HepG2 (cell line): ENCODE data around the gene CALML6. TPM values are rescaled to one million over a fixed set of nuclear protein-coding genes. Genes with fewer than 3 reads are reported as not detected.

Experiments used
- BCL3 ChIP-seq: sonication (generic); formaldehyde crosslinking; IDR thresholded peaks from 2 replicates; pipeline ENCODE4 v1.5.1; 2020; ENCODE audit warnings: mild to moderate bottlenecking, missing genetic modification reagents, moderate library complexity
- MAFF ChIP-seq: IDR thresholded peaks from 2 replicates; pipeline ENCODE4 v1.6.1; 2011; ENCODE audit warnings: low read depth, low read length, improper control_type of control experiment
- MAFK ChIP-seq, 2 experiments: IDR thresholded peaks in 1 of 2; conservative IDR thresholded peaks in 1 of 2; 2 replicates each; pipeline ENCODE4 v1.6.1; 2011; ENCODE audit warnings: improper control_type of control experiment in 2 of 2, low read length in 2 of 2
- MYC ChIP-seq: sonication (generic); formaldehyde crosslinking; IDR thresholded peaks from 2 replicates; pipeline ENCODE4 v1.9.0; 2021; ENCODE audit warnings: missing genetic modification reagents, borderline replicate concordance
- PHF8 ChIP-seq: sonication (generic); formaldehyde crosslinking; IDR thresholded peaks from 2 replicates; pipeline ENCODE4 v1.5.0; 2020; ENCODE audit warnings: missing genetic modification reagents
- RERE ChIP-seq: IDR thresholded peaks from 2 replicates; pipeline ENCODE4 v1.6.1; 2016; ENCODE audit warnings: low read depth, missing genetic modification reagents, missing compliant biosample characterization
- TAF1 ChIP-seq: sonication (generic); formaldehyde crosslinking; IDR thresholded peaks from 2 replicates; pipeline ENCODE4 v1.4.0; 2020; ENCODE audit warnings: missing genetic modification reagents
- ZNF235 ChIP-seq: sonication (generic); formaldehyde crosslinking; IDR thresholded peaks from 2 replicates; pipeline ENCODE4 v1.8.1; 2023; ENCODE audit warnings: mild to moderate bottlenecking, missing genetic modification reagents, borderline replicate concordance
- polyA plus RNA-seq, 8 experiments: library from polyadenylated mRNA; depleted of rRNA in 3 of 8; stranded (reverse) in 7 of 8; unstranded in 1 of 8; fragments of >200 nt; fragmentation: Illumina TruSeq in 4 of 8; extraction: Trizol in 4 of 8; gene quantifications; 2 replicates each; pipeline versions ENCODE4 v1.2.1 to v1.2.3, GENCODE V29; 2011 to 2016; ENCODE audit warnings: low read depth in 4 of 8, missing spikeins in 1 of 8, mixed read lengths in 1 of 8; ENCODE audit not compliant: insufficient read depth in 1 of 8
- total RNA-seq, 5 experiments: library from RNA; depleted of rRNA; stranded (reverse); fragments of >200 nt; fragmentation: Illumina TruSeq; extraction: Trizol; gene quantifications; 2 replicates each; pipeline ENCODE4 v1.2.3, GENCODE V29; 2016; ENCODE audit warnings: low read depth in 1 of 5
- TF ChIP-seq, protein P1 (sequence below): sonication (generic); formaldehyde crosslinking; IDR thresholded peaks from 2 replicates; pipeline ENCODE4 v1.4.0; 2020; ENCODE audit warnings: low read depth, missing genetic modification reagents
- TF ChIP-seq, protein P2 (sequence below): sonication (generic); formaldehyde crosslinking; IDR thresholded peaks from 2 replicates; pipeline ENCODE4 v1.4.0; 2020; ENCODE audit warnings: missing genetic modification reagents

Gene CALML6
- total and polyA plus RNA-seq, 2 of the 13 experiments (the other 11 are each of a cell fraction or from before 2014, with no cell fraction given), result 0.11 to 0.12 TPM

DNA sequence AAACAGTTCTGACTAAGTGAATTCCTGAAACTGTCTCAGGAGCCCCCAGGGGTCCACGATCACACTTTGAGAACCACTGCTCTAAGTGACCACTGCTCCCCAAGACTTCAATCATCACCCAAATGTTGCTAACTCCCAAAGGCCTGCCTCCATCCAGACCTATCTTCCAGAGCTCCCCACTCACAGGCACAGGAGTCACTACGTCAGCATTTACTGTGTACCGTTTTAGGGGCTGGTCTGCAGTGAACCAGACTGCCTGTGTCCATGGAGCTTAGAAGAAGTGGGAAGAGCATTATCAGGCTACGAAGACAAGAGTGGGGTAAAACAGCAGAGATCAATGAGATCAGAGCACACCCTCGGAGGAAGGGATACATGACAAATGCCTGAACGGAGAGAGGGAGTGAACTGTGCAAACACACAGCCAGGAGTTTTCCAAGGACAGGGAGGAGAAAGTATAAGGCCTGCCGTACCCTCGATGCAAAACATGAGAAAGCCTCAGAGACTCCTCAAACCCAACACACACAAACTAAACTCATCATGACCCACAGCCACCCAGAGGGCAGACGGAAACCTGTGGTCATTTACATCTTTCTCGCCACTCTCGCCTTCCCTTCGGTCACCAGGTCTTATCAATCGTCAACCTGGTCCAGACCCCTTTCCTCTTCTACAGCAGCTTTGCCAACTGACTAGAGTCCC, 34.3 kb upstream of the CALML6 start (continued):
- no peak for TF ChIP-seq MAFF
- peak; percentile 52 to 57; a peak in 2 of 4 replicates for TF ChIP-seq MAFK (conservative IDR thresholded peaks at IDR 0.05 in 1 of 2, IDR thresholded peaks at IDR 0.05 in 1 of 2; ENCODE audit: low read length in 2 of 2)
- TF ChIP-seq MYC (CRISPR knock-in tag), result no peak
- TF ChIP-seq, protein P1, sequence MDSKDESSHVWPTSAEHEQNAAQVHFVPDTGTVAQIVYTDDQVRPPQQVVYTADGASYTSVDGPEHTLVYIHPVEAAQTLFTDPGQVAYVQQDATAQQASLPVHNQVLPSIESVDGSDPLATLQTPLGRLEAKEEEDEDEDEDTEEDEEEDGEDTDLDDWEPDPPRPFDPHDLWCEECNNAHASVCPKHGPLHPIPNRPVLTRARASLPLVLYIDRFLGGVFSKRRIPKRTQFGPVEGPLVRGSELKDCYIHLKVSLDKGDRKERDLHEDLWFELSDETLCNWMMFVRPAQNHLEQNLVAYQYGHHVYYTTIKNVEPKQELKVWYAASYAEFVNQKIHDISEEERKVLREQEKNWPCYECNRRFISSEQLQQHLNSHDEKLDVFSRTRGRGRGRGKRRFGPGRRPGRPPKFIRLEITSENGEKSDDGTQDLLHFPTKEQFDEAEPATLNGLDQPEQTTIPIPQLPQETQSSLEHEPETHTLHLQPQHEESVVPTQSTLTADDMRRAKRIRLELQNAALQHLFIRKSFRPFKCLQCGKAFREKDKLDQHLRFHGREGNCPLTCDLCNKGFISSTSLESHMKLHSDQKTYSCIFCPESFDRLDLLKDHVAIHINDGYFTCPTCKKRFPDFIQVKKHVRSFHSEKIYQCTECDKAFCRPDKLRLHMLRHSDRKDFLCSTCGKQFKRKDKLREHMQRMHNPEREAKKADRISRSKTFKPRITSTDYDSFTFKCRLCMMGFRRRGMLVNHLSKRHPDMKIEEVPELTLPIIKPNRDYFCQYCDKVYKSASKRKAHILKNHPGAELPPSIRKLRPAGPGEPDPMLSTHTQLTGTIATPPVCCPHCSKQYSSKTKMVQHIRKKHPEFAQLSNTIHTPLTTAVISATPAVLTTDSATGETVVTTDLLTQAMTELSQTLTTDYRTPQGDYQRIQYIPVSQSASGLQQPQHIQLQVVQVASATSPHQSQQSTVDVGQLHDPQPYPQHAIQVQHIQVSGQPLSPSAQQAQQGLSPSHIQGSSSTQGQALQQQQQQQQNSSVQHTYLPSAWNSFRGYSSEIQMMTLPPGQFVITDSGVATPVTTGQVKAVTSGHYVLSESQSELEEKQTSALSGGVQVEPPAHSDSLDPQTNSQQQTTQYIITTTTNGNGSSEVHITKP, result 0 out of 2 replicates have a peak, but pooled peaks have one; percentile 38
- no peak; the same call in 1 of the 2 replicates for TF ChIP-seq TAF1 (CRISPR knock-in tag)
- TF ChIP-seq PHF8 (CRISPR knock-in tag), result no peak
- TF ChIP-seq RERE (CRISPR knock-in tag), result no peak
- TF ChIP-seq ZNF235, result no peak
- no peak for TF ChIP-seq BCL3
- TF ChIP-seq, protein P2, sequence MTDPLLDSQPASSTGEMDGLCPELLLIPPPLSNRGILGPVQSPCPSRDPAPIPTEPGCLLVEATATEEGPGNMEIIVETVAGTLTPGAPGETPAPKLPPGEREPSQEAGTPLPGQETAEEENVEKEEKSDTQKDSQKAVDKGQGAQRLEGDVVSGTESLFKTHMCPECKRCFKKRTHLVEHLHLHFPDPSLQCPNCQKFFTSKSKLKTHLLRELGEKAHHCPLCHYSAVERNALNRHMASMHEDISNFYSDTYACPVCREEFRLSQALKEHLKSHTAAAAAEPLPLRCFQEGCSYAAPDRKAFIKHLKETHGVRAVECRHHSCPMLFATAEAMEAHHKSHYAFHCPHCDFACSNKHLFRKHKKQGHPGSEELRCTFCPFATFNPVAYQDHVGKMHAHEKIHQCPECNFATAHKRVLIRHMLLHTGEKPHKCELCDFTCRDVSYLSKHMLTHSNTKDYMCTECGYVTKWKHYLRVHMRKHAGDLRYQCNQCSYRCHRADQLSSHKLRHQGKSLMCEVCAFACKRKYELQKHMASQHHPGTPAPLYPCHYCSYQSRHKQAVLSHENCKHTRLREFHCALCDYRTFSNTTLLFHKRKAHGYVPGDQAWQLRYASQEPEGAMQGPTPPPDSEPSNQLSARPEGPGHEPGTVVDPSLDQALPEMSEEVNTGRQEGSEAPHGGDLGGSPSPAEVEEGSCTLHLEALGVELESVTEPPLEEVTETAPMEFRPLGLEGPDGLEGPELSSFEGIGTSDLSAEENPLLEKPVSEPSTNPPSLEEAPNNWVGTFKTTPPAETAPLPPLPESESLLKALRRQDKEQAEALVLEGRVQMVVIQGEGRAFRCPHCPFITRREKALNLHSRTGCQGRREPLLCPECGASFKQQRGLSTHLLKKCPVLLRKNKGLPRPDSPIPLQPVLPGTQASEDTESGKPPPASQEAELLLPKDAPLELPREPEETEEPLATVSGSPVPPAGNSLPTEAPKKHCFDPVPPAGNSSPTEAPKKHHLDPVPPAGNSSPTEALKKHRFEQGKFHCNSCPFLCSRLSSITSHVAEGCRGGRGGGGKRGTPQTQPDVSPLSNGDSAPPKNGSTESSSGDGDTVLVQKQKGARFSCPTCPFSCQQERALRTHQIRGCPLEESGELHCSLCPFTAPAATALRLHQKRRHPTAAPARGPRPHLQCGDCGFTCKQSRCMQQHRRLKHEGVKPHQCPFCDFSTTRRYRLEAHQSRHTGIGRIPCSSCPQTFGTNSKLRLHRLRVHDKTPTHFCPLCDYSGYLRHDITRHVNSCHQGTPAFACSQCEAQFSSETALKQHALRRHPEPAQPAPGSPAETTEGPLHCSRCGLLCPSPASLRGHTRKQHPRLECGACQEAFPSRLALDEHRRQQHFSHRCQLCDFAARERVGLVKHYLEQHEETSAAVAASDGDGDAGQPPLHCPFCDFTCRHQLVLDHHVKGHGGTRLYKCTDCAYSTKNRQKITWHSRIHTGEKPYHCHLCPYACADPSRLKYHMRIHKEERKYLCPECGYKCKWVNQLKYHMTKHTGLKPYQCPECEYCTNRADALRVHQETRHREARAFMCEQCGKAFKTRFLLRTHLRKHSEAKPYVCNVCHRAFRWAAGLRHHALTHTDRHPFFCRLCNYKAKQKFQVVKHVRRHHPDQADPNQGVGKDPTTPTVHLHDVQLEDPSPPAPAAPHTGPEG, result no peak
